ELR (cell line): ENCODE results near the gene MAP4K5.
"Not testable (repeated sequence)": the region's sequence is repeated elsewhere in the genome, so short reads cannot be mapped to it uniquely, and the experiment has no call there.

Source experiments
- DNase-seq: peaks from one replicate; pipeline ENCODE4 v3.0.0-alpha.2; 2015; ENCODE audit warnings: low read depth

The MAP4K5 gene

DNA sequence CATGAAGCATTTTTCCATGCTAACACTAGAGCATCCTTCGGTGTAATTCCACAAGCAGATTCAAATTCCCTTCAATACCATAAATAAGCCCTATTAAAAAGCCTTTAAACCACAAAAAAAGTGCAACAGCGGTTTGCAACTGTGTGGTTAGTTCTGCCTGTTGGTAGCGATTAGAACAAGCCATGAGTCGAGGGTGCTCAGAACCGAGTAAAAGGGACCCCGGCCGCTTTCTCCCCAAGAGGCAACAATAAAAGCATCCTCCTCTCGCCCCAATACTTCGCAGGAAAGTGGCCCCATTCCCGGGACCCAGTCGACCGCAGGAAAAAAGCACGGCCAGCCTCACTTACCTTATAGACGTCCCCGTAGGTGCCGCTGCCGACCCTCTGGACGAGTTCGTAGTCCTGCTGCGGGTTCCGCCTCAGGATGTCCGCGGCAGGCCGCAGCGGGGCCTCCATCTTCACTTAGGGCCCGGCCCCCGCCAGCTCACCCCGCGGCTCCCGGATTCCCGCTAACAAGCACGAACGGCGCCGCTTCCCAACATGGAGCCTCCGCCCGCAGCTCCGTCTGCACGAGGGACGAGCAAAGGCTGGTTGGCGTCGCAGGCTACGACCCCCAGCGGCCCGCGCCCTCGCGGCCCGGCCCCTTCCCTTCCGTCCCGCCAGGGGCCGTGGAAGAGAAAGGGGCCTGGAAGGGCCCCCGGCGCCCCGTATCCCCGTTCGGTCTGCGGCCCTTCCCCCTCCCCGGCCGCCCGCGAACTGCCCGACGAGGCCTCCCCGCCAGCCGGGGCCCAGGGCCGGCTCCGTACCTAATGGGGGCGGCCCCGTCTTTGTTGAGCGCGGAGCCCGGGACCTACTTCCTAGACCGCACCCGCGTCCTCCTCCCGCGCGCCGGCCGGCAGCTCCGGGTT lies 521 bp downstream of the MAP4K5 start:
- DNase-seq = peak; percentile 76

DNA sequence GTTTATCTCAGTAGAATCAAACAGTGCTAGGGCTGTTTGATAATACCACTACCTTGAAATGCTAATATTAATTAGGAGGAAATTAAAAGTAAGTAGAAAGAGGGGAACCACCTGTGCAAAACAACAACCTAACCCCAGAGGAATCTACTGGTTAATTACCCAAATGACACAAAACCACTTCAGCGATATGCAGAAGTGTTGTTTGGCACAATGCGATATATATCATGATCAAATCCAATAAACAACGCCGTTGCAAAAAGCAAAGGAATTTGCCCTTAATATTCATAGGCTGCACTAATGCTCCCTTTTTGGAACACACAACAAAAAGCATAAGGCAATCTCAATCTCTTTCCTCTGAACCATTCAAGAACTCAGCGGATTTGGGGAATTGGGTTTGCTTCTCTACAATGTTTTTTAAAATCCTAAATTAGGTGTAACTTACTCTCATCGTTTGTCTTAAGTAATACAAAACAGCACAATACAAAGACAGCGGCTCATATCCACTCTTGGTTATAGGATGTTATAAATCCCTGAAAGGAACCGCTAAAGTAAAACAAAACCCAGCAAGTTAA lies 1.5 kb downstream of the MAP4K5 start:
- DNase-seq = peak; percentile 25

- peak; percentile 82 for DNase-seq
These were observed 2.0 kb downstream of the MAP4K5 start for GRCh38 chr14:50530358-50530757.

- DNase-seq = peak; percentile 79
These were observed 2.8 kb downstream of the MAP4K5 start for GRCh38 chr14:50529288-50530179.

DNA sequence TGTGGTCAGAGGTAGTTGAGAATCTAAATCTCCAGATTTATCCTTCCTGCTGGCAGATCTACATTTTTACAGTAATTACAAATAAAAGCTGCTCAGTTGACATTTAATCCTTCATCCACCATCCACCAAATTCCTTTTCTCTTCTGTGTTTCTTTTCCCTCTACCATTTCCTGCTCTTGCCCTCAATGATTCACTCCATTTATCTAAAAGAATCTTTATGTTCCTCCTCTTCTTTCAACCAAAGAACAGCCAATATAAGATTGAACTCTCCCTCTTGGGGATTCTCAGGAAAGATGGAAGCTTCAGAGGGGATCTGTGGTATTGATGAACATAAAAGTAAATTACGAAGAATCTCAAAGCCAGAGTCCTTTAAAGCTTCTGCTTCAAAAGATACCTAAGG lies 4.4 kb downstream of the MAP4K5 start:
- DNase-seq = peak; percentile 71

DNA sequence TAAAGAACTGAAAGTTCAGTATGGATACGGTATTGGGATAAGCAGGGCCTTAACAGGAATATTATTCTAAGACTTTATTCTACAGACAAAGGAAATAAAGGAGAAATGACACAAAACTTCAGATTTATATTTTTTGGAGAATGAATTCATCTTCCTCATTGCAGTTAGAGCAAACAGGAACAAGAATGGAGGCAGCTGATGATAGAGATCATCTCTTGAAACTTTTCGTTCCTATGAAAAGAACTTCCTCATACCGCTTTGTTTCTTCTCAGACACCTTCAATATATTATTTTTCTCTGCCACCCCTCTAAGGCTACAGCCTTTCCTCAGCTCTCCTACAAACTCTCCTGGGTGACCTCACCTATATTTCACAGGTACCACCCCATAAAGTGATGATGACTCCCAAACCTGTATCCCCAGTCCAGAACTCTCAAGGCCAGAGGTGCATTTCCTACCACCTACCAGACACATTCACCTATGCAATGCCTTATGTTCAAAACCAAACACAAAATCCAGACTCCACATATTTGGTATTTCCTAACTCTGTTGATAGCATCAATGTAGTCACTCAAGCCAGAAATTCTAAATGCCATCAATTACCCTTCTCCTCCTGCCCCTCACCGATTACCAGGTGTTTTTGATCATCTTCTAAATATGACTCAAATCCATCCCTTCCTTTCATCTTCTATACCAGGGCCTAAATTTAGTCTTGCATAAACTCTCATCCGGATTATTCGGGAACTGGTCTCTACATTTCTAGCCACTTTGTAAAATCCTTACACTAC lies 7.4 kb downstream of the MAP4K5 start:
- no peak for DNase-seq

DNA sequence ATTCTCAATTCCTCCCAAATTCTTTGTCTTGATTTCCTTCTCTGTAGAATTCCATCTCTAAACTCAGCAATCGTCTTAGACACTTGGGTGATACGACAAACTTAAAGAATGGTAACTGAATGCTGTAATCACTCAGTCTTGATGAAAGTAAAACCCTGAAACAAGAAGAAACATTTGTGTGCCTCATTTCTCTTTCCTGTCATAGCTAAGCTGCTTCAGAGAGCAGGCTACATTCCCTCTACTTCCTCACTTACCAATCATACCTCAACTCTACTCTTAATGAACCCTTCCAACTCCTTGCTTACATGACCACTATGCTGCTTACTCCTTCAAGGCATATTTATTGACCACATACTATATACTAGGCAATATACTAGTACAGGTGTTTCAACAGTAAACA lies 8.3 kb downstream of the MAP4K5 start:
- DNase-seq = no peak

DNA sequence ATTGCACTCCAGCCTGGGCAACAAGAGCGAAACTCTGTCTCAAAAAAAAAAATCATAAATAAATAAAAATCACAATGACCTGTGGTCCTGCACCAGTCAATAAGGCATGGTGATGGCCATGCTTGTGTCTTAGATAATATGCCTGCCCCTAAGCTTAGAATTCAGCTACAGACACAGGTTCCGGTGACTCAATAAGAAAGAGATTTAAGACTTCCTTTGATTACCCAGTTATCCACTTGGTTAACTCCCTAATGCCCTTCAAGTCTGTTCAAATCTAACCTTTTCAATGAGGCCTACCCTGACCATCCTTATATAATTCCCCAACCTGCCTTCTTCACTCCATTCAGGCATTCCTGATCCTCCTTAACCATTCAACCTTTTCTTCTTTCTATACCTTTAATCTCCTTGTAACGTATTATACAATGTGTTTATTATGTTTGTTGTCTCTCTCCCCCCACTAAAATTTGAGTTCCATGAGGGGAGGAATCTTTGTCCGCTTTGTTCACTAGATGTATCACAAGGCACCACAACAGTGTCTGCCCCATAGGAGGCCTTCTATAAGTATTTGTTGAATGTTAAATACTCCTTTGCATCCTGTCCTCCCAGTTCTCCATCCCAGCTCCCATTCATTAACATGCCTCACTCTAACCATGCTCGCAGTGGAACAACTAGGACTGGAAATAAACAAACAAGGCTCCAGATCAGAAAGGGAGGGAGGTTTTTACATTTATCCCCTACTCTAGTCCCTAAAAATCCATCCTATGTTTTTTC lies 8.9 kb downstream of the MAP4K5 start:
- DNase-seq = peak; percentile 62

DNA sequence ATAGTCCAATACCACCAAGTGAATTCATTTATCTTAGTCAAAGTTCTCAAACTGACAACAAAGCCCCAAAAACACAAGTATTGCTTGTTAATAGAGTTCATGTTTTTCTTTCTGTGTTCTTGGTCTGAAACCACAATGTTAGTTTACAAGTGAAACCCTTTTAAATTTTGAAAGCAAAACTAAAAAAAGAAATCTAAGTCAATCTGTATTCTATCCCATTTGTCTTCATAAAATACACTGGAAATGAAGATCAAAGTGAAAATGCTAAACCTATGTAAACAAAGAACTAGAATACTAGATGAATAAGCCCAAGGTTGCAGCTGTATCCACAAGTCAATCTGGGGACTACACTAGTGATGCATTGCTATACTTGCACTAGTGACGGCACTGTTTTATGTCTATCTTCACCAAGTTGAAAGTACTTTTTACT lies 10.4 kb downstream of the MAP4K5 start:
- DNase-seq = peak; percentile 51

GRCh38 chr14:50520947-50521815 lies 11.2 kb downstream of the MAP4K5 start:
- peak; percentile 97 for DNase-seq

- no peak for DNase-seq
These were observed 16.3 kb downstream of the MAP4K5 start for GRCh38 chr14:50516091-50516490.

DNA sequence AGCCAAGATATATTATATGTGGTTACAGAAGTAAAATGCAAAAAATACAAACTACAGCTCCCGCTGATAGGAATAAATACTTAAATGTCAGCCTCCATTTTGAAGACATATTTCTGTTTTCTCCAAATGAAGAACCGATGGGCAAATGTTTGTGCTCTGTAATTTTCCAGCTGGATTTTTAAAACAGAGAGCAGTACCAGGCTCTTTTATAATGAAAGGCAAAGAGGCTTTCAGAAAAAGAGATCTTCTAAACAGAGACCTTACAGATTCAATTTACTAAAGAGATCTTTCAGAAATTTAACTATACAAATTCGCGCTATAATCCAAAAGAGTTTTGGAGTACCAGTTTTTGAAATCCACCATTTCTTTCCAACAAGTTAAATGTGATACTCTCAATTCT lies 19.9 kb downstream of the MAP4K5 start:
- DNase-seq = no peak

DNA sequence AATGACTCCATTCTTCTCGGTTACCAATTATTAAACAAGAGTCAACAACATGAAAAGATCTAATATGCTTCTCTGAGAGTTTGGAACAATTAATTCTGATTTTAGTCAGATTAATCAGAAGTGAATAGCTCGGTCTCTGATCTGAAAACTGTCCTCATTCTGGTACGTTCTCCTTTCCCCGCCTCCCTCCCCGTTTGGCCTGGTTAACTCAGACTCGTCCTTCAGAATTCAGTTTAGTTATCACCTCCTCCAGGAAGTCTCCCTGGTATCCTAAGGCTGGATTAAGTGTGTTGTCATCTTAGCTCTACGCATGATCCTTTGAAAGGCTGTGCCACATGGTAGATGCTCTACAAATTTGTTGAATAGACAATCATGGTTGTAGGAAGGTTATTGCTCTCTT lies 22.2 kb downstream of the MAP4K5 start:
- DNase-seq = no peak

DNA sequence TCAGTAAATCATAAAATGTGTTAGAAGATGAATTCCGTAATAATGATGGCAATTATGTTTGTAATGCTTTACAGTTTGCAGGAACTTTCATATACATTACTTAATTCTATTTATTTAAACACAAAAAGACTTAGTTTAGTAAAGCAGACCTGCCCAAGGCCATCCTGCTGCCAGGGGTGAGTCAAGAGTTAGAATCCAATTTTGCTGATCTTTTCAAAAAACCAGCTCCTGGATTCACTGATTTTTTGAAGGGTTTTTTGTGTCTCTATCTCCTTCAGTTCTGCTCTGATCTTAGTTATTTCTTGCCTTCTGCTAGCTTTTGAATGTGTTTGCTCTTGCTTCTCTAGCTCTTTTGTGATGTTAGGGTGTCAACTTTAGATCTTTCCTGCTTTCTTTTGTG lies 25.3 kb downstream of the MAP4K5 start:
- not testable (repeated sequence) for DNase-seq

- peak; percentile 92 for DNase-seq
These were observed 30.7 kb downstream of the MAP4K5 start for GRCh38 chr14:50501642-50502041.

DNA sequence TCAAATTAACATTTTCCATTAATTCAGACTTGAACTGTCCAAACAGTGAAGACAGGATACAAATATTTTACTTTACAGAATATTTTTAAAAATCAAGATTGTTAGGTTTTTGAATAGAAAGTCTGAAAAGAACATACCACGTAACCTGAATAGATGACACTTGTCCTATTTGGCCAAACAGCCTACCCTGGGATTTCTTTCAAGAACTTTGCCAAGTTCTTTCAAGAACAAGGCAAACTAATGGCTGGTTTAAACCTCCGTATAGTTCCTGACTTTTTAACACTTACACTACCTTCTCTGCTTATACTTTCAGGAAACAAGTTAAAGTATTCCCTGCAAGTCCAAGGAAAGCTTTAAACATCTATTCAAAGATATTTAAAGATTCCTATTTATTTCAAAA lies 35.0 kb downstream of the MAP4K5 start:
- DNase-seq = no peak

DNA sequence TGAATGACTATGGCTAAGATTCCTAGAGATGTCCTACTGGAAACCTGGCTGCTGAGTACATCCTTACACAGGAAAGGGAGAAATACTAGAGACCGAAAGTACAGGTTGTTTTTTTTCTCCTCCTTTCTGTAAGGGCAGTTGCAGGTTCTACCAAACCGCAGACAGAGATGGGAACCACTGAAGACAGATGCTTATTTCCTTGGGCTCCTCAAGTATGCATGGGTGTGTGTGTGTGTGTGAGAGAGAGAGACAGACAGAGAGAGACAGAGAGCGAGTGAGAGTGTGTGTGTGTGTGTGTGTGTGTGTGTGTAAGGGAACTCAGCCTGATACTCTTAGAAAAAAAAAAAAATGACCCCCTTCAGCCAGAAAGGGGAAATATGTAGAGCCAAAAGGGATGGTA lies 42.5 kb downstream of the MAP4K5 start:
- DNase-seq = no peak

DNA sequence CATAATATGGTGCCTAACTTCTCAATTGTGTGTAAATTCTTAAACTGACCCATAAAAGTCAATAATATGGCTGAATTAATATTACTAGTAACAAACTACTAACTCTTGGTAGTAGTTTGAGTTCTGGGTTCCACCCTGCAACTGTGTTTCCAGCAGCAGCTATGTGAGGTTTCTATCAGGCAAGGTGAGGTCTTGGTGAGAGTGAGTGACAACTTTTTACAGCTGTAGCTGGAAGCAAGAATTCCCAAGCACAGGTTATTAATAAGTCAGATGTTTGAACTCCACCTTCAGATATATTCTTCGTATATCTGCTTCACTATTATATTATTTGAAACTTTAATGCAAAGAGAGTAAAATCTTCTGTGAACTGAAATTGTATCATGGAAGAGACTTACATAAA lies 43.8 kb downstream of the MAP4K5 start:
- no peak for DNase-seq

- no peak for DNase-seq
These were observed 53.3 kb downstream of the MAP4K5 start for GRCh38 chr14:50479041-50479440.

DNA sequence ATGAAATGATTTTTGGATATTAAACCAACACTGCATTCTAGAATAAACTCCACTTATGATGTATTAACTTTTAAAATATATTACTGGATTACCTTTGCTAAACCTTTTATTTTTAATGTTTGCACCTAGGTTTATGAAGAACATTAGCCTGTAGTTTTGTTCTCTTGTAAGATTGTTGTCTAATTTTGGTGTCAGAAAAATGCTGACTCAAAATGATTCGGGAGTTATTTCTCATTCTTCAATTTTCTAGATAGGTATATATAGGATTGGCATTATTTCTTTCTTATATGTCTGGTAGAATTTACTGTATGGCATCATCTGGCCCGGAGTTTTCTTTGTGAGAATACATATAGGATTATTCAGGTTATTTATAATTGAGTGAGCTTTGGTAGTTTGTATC lies 54.6 kb downstream of the MAP4K5 start:
- DNase-seq = no peak
